ENCODE results near the gene CADM2. TPM values are rescaled to one million over a fixed set of nuclear protein-coding genes. Genes with fewer than 3 reads are reported as not detected.
"Not testable (repeated sequence)": the region's sequence is repeated elsewhere in the genome, so short reads cannot be mapped to it uniquely, and the experiment has no call there.

The CADM2 gene
- total and polyA plus RNA-seq, 8 donors = 0.28 to 4.6 (median 0.42) TPM

- H3K36me3 ChIP-seq = no peaks in the 10 kb centered on the region
- no peaks in the 10 kb centered on the region for H3K9me3 ChIP-seq
- H3K27ac ChIP-seq = no peak overlapping the region
- DNase-seq = no peak
- no peak for TF ChIP-seq CTCF (IDR thresholded peaks at IDR 0.05)
- ATAC-seq = no peak
- intact Hi-C loops (cut with DNase I) = no loop called here
- WGBS, 2 donors = 9 to 10% methylated on average over 3 of the region's 3 CpGs
- no peaks in the 10 kb centered on the region for H3K27me3 ChIP-seq
- no peak overlapping the region for H3K4me3 ChIP-seq
- H3K4me1 ChIP-seq = no peaks in the 10 kb centered on the region
- no peak for FAIRE-seq
Measured at GRCh38 chr3:85148036-85148435, 189.2 kb downstream of the CADM2 start.

DNA sequence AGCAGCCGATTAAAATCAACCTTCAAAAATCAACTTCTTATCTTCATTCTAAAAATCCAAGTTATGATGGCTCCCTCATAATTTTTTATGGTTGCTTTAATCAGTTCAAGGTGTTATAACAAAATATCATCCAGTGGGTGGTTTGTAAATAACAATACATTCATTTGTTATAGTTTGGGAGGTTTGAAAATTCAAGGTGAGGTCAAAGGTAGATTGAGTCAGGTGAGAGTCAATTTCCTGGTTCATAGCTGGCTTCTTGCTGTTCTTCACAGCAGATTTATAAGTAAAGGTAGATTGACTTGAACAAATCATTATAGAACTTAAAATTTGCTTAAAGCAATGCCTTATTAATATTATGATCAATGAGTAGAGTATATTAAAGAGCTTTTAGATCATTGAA lies 192.8 kb downstream of the CADM2 start:
- Histone ChIP-seq H3K36me3 (no peaks in the 10 kb centered on the region), H3K9me3 (no peaks in the 10 kb centered on the region), H3K4me1 (no peaks in the 10 kb centered on the region), H3K27ac (no peak overlapping the region), H3K4me3 (no peak overlapping the region), H3K27me3 (no peaks in the 10 kb centered on the region)
- no peak for TF ChIP-seq CTCF (IDR thresholded peaks at IDR 0.05)
- WGBS, 2 donors = 47 to 73% methylated on average over 1 of the region's 1 CpG
- no peak for DNase-seq
- no peak for ATAC-seq
- FAIRE-seq = no peak
- intact Hi-C loops (cut with DNase I) = no loop called here

GRCh38 chr3:85153279-85153678 lies 194.5 kb downstream of the CADM2 start:
- H3K36me3 ChIP-seq; H3K9me3 ChIP-seq; H3K27ac ChIP-seq; intact Hi-C loops (cut with DNase I); H3K27me3 ChIP-seq; ATAC-seq; H3K4me3 ChIP-seq; FAIRE-seq; H3K4me1 ChIP-seq: not testable (repeated sequence)
- peak in 1 of 6 donors; percentile 26 for DNase-seq
- WGBS, 2 donors = 89 to 94% methylated on average over 7 of the region's 7 CpGs

- H3K4me1 ChIP-seq = no peaks in the 10 kb centered on the region
- FAIRE-seq (no peak), DNase-seq (no peak), ATAC-seq (no peak)
- H3K27ac ChIP-seq = no peak overlapping the region
- H3K27me3 ChIP-seq = no peaks in the 10 kb centered on the region
- WGBS, 2 donors = 58 to 60% methylated on average over 5 of the region's 5 CpGs
- H3K36me3 ChIP-seq = no peaks in the 10 kb centered on the region
- no peaks in the 10 kb centered on the region for H3K9me3 ChIP-seq
- TF ChIP-seq CTCF (IDR thresholded peaks at IDR 0.05) = no peak
- H3K4me3 ChIP-seq = no peak overlapping the region
- intact Hi-C loops (cut with DNase I) = no loop called here
Measured at GRCh38 chr3:85159376-85159775, 200.6 kb downstream of the CADM2 start.

DNA sequence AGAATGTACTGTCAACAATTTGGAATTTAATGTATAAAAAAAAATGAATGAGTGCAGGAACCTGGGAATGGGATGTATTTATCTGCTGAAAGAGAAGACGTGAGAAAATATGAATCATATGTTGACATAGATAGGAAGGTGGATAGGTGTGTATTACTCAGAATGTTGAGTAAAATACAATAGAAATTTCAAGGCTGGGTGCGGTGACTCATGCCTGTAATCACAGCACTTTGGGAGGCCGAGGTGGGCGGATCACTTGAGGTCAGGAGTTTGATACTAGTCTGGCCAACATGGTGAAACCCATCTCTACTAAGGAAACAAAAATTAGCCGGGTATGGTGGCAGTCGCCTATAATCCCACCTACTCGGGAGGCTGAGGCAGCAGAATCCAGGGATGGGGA lies 202.8 kb downstream of the CADM2 start:
- H3K4me3 ChIP-seq = no peak overlapping the region
- no peak for FAIRE-seq
- TF ChIP-seq CTCF (IDR thresholded peaks at IDR 0.05) = no peak
- H3K27ac ChIP-seq = no peak overlapping the region
- WGBS, 2 donors = 66 to 84% methylated on average over 7 of the region's 7 CpGs
- H3K4me1 ChIP-seq = no peaks in the 10 kb centered on the region
- no peak for DNase-seq
- no peak for ATAC-seq
- H3K27me3 ChIP-seq = no peaks in the 10 kb centered on the region
- no peaks in the 10 kb centered on the region for H3K36me3 ChIP-seq
- intact Hi-C loops (cut with DNase I) = no loop called here
- H3K9me3 ChIP-seq = no peaks in the 10 kb centered on the region

DNA sequence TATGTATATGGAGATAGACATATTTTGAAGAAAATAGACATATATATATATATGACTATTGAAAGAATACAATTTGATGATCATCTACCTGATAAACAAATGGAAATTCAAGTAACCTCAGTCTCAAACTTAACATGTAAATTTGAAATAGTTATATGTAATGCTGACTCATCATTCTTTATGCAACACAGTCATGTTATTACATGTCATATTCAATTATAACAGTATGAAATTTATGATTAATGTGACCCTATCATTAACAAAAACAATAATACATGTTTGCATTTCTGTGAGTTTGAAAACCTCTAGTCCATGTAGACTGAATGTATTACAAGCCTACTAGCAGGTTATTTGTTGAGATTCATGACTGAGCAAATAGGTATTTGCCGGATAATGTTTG lies 204.1 kb downstream of the CADM2 start:
- WGBS, 2 donors = 88 to 93% methylated on average over 1 of the region's 1 CpG

More for the DNA sequence above, 204.1 kb downstream of the CADM2 start:
- Histone ChIP-seq H3K4me3 (no peak overlapping the region), H3K36me3 (no peaks in the 10 kb centered on the region), H3K27me3 (no peaks in the 10 kb centered on the region), H3K27ac (no peak overlapping the region), H3K9me3 (no peaks in the 10 kb centered on the region), H3K4me1 (no peaks in the 10 kb centered on the region)
- FAIRE-seq = peak; percentile 57
- no peak for ATAC-seq
- intact Hi-C loops (cut with DNase I) = no loop called here
- TF ChIP-seq CTCF (IDR thresholded peaks at IDR 0.05) = no peak
- DNase-seq = no peak

Measured in pancreas (tissue), 10 donors.